ENCODE data around the gene HNRNPCL1. TPM values are rescaled to one million over a fixed set of nuclear protein-coding genes. Genes with fewer than 3 reads are reported as not detected.
"Not testable (repeated sequence)": the region's sequence is repeated elsewhere in the genome, so short reads cannot be mapped to it uniquely, and the experiment has no call there.

HNRNPCL1 gene
- total RNA-seq, result not detected

- H3K27me3 ChIP-seq; H3K4me3 ChIP-seq; intact Hi-C loops (cut with DNase I; ENCODE audit: low total_unique reads); H3K4me1 ChIP-seq; H3K27ac ChIP-seq; H3K9me3 ChIP-seq; H3K36me3 ChIP-seq; DNase-seq: not testable (repeated sequence)
These were observed at the start of gene HNRNPCL1 for GRCh38 chr1:12848620-12849019. Gene HNRNPCL1, minus strand, starts transcription at chr1:12848720. Its CDS starts 431 bp downstream, at chr1:12848289.

- H3K27ac ChIP-seq; H3K4me1 ChIP-seq; intact Hi-C loops (cut with DNase I; ENCODE audit: low total_unique reads); H3K36me3 ChIP-seq; H3K27me3 ChIP-seq; H3K9me3 ChIP-seq; H3K4me3 ChIP-seq; DNase-seq: not testable (repeated sequence)
These were observed 49.6 kb upstream of the HNRNPCL1 start, which contains the start of gene PRAMEF10 for GRCh38 chr1:12898170-12898569. Gene PRAMEF10, minus strand, starts transcription at chr1:12898270. Its CDS starts 2,423 bp downstream, at chr1:12895847.

GRCh38 chr1:12886101-12886500, 37.6 kb upstream of the HNRNPCL1 start, which contains the start of gene PRAMEF4:
Gene PRAMEF4, minus strand, starts transcription at chr1:12886201. Its CDS starts 2,807 bp downstream, at chr1:12883394.
- H3K4me1 ChIP-seq; H3K4me3 ChIP-seq; DNase-seq; H3K36me3 ChIP-seq; H3K27me3 ChIP-seq; H3K9me3 ChIP-seq; intact Hi-C loops (cut with DNase I; ENCODE audit: low total_unique reads); H3K27ac ChIP-seq: not testable (repeated sequence)

DNA sequence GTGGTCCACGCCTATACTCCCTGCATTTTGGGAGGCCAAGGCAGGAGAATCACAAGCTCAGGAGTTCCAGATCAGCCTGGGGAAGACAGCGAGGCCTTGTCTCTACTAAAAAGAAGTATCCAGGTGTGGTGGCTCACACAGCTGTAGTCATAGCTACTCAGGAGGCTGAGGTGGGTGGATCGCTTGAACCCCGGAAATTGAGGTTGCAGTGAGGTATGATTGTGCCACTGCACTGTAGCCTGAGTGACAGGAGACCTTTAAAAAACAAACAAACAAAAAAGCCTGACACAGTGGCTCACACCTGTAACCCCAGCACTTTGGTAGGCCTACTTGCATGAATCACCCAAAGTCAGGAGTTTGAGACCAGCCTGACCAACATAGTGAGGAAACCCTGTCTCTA, 29.9 kb upstream of the HNRNPCL1 start:
- H3K27me3 ChIP-seq; H3K4me1 ChIP-seq; H3K36me3 ChIP-seq; H3K4me3 ChIP-seq; DNase-seq; intact Hi-C loops (cut with DNase I; ENCODE audit: low total_unique reads); H3K9me3 ChIP-seq; H3K27ac ChIP-seq: not testable (repeated sequence)

GRCh38 chr1:12863131-12863880, 14.8 kb upstream of the HNRNPCL1 start:
- H3K4me1 ChIP-seq; H3K4me3 ChIP-seq; H3K36me3 ChIP-seq; intact Hi-C loops (cut with DNase I; ENCODE audit: low total_unique reads); H3K27ac ChIP-seq; DNase-seq; H3K9me3 ChIP-seq; H3K27me3 ChIP-seq: not testable (repeated sequence)

DNA sequence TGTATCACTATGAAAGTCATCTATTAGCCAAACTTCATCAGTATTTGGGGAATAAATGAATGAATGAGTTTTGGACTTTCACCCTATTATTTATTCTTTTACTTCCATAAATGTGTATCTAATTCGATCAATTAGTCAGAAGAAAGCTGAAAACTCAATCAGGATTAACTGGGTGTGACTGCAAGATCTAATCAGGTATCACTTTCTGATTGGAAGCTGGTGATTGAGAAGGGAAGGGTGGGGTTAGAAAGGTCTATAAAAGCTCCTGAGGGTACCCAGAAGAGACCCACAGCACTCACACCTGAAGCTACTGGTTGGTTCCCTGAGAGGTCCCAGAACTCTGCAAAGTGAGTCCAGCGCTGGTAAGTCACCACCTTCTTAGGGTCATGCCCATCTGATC, 8.3 kb upstream of the HNRNPCL1 start, which contains the start of gene PRAMEF2:
TSS of gene PRAMEF2 (plus strand) at position 301 of the 400 bp plus-strand sequence. CDS start 1,924 bp downstream, outside the sequence.
- H3K4me3 ChIP-seq; intact Hi-C loops (cut with DNase I; ENCODE audit: low total_unique reads); H3K36me3 ChIP-seq; DNase-seq; H3K4me1 ChIP-seq; H3K9me3 ChIP-seq; H3K27me3 ChIP-seq; H3K27ac ChIP-seq: not testable (repeated sequence)

DNA sequence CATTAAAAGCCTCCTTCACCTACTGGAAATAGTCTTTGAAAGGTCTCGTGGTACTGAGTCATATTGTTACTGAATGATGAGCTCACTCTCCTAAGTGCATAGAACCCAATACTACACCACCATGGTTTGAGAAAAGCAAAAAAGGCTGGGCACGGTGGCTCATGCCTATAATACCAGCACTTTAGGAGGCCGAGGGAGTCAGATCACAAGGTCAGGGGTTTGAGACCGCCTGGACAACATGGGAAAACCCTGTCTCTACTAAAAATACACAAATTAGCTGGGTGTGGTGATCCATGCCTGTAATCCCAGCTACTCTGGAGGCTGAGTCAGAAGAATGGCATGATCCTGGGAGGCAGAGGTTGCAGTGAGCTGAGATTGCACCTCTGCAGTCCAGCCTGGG, 3.3 kb upstream of the HNRNPCL1 start:
- TF ChIP-seq CTCF (IDR thresholded peaks at IDR 0.05), result no peak
- no peak for TF ChIP-seq POLR2A (IDR thresholded peaks at IDR 0.05)
- intact Hi-C loops (cut with DNase I; ENCODE audit: low total_unique reads), result no loop called here
- Histone ChIP-seq H3K4me3 (no peak overlapping the region), H3K9me3 (no peaks in the 10 kb centered on the region), H3K27me3 (no peaks in the 10 kb centered on the region), H3K36me3 (no peaks in the 10 kb centered on the region), H3K27ac (no peak overlapping the region), H3K4me1 (no peaks in the 10 kb centered on the region)
- DNase-seq, result no peak

GRCh38 chr1:12833251-12833650, 15.3 kb downstream of the HNRNPCL1 start:
- H3K36me3 ChIP-seq; H3K27me3 ChIP-seq; H3K4me1 ChIP-seq; DNase-seq; intact Hi-C loops (cut with DNase I; ENCODE audit: low total_unique reads); H3K4me3 ChIP-seq; H3K9me3 ChIP-seq; H3K27ac ChIP-seq: not testable (repeated sequence)

- H3K9me3 ChIP-seq; DNase-seq; H3K4me1 ChIP-seq; intact Hi-C loops (cut with DNase I; ENCODE audit: low total_unique reads); H3K27ac ChIP-seq; H3K4me3 ChIP-seq; H3K36me3 ChIP-seq; H3K27me3 ChIP-seq: not testable (repeated sequence)
These were observed 17.2 kb downstream of the HNRNPCL1 start, which contains the start of gene PRAMEF11 for GRCh38 chr1:12831310-12831709. Gene PRAMEF11, minus strand, starts transcription at chr1:12831410. Its CDS starts 2,621 bp downstream, at chr1:12828789.

DNA sequence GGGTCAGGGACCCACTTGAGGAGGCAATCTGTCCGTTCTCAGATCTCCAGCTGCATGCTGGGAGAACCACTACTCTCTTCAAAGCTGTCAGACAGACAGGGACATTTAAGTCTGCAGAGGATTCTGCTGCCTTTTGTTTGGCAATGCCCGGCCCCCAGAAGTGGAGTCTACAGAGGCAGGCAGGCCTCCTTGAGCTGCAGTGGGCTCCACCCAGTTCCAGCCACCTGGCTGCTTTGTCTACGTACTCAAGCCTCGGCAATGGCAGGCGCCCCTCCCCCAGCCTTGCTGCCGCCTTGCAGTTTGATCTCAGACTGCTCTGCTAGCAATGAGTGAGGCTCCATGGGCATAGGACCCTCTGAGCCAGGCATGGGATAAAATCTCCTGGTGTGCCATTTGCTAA, 29.5 kb downstream of the HNRNPCL1 start:
- H3K4me3 ChIP-seq; H3K4me1 ChIP-seq; H3K36me3 ChIP-seq; intact Hi-C loops (cut with DNase I; ENCODE audit: low total_unique reads); DNase-seq; H3K27me3 ChIP-seq; H3K9me3 ChIP-seq; H3K27ac ChIP-seq: not testable (repeated sequence)

Measured in uterus (tissue), 4 donors.